PC-3 (cell line): ENCODE results near the gene CNTRL. TPM values are rescaled to one million over a fixed set of nuclear protein-coding genes. Genes with fewer than 3 reads are reported as not detected.

ENCODE experiments used
- ATAC-seq: fragments of 200-7000 bp; cut with Tn5 transposase; 2 replicates; pipeline ENCODE4 v1.9.1; 2020; ENCODE audit warnings: mild to moderate bottlenecking, moderate library complexity
- BruUV-seq: library from RNA; stranded (reverse); fragments of 400-500 nt; replicated peaks from 2 replicates; lab custom pipeline; 2021; lab: Mats Ljungman, UMichigan
- CTCF ChIA-PET: fragments of 300-600 bp; sonication (Branson Sonifier 250); formaldehyde crosslinking; loops from one replicate; lab custom pipeline; 2022; ENCODE audit warnings: antibody characterized with exemption; lab: Charles Lee
- POLR2A ChIA-PET: fragments of 300-600 bp; sonication (Branson Sonifier 250); formaldehyde crosslinking; loops from one replicate; lab custom pipeline; 2022; ENCODE audit warnings: antibody characterized with exemption; ENCODE audit not compliant: unreplicated experiment; lab: Charles Lee
- DNase-seq: peaks from one replicate; pipeline ENCODE4 v3.0.0-alpha.2; 2015
- H2AFZ ChIP-seq: fragments of 300-600 bp; sonication (generic); 2 replicates; pipeline ENCODE4 v1.6.0; 2016; ENCODE audit warnings: antibody characterized with exemption, low read length
- H3F3A ChIP-seq: fragments of 300-600 bp; sonication (generic); one replicate; pipeline ENCODE4 v1.6.0; 2017; ENCODE audit warnings: antibody characterized with exemption, low read length, control low read depth, mild to moderate bottlenecking; ENCODE audit not compliant: unreplicated experiment
- H3K27ac ChIP-seq: fragments of 300-600 bp; sonication (generic); 2 replicates; pipeline ENCODE4 v1.5.1; 2016; ENCODE audit warnings: mild to moderate bottlenecking, low read length
- H3K27me3 ChIP-seq: fragments of 300-600 bp; sonication (generic); 2 replicates; pipeline ENCODE4 v1.6.1; 2016; ENCODE audit warnings: low read length, mixed read lengths
- H3K36me3 ChIP-seq: fragments of 300-600 bp; sonication (generic); 2 replicates; pipeline ENCODE4 v1.6.1; 2016; ENCODE audit warnings: low read depth, mixed run types, low read length, mixed read lengths
- H3K4me1 ChIP-seq: fragments of 300-600 bp; sonication (generic); 2 replicates; pipeline ENCODE4 v1.5.1; 2016; ENCODE audit warnings: low read length; ENCODE audit not compliant: insufficient read depth
- H3K4me2 ChIP-seq: fragments of 300-600 bp; sonication (generic); 2 replicates; pipeline ENCODE4 v1.6.0; 2016; ENCODE audit warnings: low read length
- H3K4me3 ChIP-seq: fragments of 300-600 bp; sonication (generic); 2 replicates; pipeline ENCODE4 v1.5.1; 2016; ENCODE audit warnings: mild to moderate bottlenecking, low read length, mixed read lengths
- H3K79me2 ChIP-seq: fragments of 300-600 bp; sonication (generic); 2 replicates; pipeline ENCODE4 v1.6.1; 2017; ENCODE audit warnings: low read length, mixed read lengths
- H3K9ac ChIP-seq: fragments of 300-600 bp; sonication (generic); 2 replicates; pipeline ENCODE4 v1.6.0; 2016; ENCODE audit warnings: mild to moderate bottlenecking, low read length
- H3K9me2 ChIP-seq: fragments of 300-600 bp; sonication (generic); replicated peaks from 2 replicates; pipeline ENCODE4 v1.6.1; 2016; ENCODE audit warnings: mixed run types, low read length, mixed read lengths
- H3K9me3 ChIP-seq: fragments of 300-600 bp; sonication (generic); 2 replicates; pipeline ENCODE4 v1.6.1; 2016; ENCODE audit warnings: low read length, mixed read lengths
- H4K20me1 ChIP-seq: fragments of 300-600 bp; sonication (generic); 2 replicates; pipeline ENCODE4 v1.6.1; 2016; ENCODE audit warnings: low read length, mixed read lengths
- EZH2 ChIP-seq: fragments of 300-600 bp; sonication (generic); IDR thresholded peaks from one replicate; pipeline ENCODE4 v1.6.1; 2017; ENCODE audit warnings: antibody characterized with exemption, mild to moderate bottlenecking, low read length; ENCODE audit not compliant: unreplicated experiment
- EZH2phosphoT487 ChIP-seq: fragments of 300-600 bp; sonication (generic); IDR thresholded peaks from 2 replicates; pipeline ENCODE4 v1.6.1; 2018; ENCODE audit warnings: mild to moderate bottlenecking, antibody characterized with exemption, low read length, borderline replicate concordance
- intact Hi-C: fragments of 100-400 bp; cut with micrococcal nuclease; formaldehyde crosslinking; loops from 2 replicates; pipeline ENCODE4 v1.9.0; 2023
- total RNA-seq: library from RNA; depleted of rRNA; stranded (reverse); fragments of >200 nt; gene quantifications from 2 replicates; pipeline ENCODE4 v1.2.3, GENCODE V29; 2014
- TF ChIP-seq, protein P1 (sequence below): fragments of 300-600 bp; sonication (generic); conservative IDR thresholded peaks from 2 replicates; pipeline ENCODE4 v1.5.1; 2017; ENCODE audit warnings: antibody characterized with exemption, low read depth, mild to moderate bottlenecking, low read length

CNTRL gene
- total RNA-seq, 1 experiment from 2014 or later, result 6.0 TPM

DNA sequence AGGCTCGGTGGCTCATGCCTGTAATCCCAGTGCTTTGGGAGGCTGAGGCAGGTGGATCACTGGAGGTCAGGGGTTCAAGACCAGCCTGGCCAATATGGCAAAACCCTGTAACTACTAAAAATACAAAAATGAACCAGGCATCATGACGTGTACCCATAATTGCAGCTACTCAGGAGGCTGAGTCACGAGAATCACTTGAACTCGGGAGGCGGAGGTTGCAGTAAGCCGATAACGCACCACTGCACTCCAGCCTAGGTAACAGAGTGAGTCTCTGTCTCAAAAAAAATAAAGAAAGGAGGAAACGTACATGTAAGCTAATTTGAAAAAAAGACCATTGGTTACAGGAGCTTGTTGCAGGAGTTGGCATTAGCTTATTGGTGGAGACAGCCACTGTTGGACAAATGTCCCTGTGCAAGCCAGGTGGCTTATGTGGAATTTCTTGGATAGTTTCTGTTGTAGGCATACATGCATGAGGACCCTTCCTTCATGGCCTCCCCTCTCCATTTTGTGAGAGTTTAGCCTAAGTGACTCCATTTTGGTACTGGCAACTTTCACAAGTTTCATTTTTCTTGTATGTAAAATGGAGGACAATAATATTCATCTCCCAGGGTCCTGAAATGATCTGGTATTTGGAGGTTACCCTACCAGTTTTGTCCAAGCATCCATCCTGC lies 143.7 kb downstream of the CNTRL start:
- Histone ChIP-seq H2AFZ (no peak overlapping the region), H3K9me2 (no peaks in the 10 kb centered on the region), H3K4me1 (no peaks in the 10 kb centered on the region), H3K9ac (no peak overlapping the region), H3F3A (no peaks in the 10 kb centered on the region), H3K79me2 (no peaks in the 10 kb centered on the region), H3K9me3 (no peaks in the 10 kb centered on the region), H4K20me1 (no peaks in the 10 kb centered on the region), H3K36me3 (no peaks in the 10 kb centered on the region), H3K4me3 (no peak overlapping the region), H3K4me2 (no peak overlapping the region), H3K27ac (no peak overlapping the region), H3K27me3 (no peaks in the 10 kb centered on the region)
- ChIA-PET POLR2A (no interaction called here), CTCF (no interaction called here)
- intact Hi-C loops, result no loop called here
- DNase-seq, result no peak
- BruUV-seq, result no TSS peak
- ATAC-seq, result no peak
- TF ChIP-seq EZH2phosphoT487 (no peak), EZH2 (no peak)
- TF ChIP-seq, protein P1, sequence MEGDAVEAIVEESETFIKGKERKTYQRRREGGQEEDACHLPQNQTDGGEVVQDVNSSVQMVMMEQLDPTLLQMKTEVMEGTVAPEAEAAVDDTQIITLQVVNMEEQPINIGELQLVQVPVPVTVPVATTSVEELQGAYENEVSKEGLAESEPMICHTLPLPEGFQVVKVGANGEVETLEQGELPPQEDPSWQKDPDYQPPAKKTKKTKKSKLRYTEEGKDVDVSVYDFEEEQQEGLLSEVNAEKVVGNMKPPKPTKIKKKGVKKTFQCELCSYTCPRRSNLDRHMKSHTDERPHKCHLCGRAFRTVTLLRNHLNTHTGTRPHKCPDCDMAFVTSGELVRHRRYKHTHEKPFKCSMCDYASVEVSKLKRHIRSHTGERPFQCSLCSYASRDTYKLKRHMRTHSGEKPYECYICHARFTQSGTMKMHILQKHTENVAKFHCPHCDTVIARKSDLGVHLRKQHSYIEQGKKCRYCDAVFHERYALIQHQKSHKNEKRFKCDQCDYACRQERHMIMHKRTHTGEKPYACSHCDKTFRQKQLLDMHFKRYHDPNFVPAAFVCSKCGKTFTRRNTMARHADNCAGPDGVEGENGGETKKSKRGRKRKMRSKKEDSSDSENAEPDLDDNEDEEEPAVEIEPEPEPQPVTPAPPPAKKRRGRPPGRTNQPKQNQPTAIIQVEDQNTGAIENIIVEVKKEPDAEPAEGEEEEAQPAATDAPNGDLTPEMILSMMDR, result no peak

DNA sequence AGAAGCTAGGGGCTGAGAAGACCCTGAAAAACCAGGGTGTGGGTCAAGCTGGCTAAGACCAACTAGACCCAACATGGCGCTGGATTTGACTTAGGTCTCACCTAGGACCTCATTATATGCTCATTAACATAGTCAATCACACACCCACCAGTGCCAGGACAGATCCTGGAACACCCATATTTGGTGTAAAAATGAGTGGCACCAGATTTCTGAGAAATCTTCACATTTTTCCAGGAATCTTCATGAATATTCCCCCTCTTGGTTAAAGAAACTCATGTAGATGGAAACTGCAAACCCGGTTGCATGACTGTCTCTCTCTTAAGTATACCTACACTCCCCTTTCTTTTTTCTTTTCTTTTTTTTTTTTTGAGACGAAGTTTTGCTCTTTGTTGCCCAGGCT lies 144.8 kb downstream of the CNTRL start:
- Histone ChIP-seq H3K4me2 (no peak overlapping the region), H3K27ac (no peak overlapping the region), H2AFZ (no peak overlapping the region), H3K9me3 (no peaks in the 10 kb centered on the region), H3K9ac (no peak overlapping the region), H3K4me3 (no peak overlapping the region), H3F3A (no peaks in the 10 kb centered on the region), H4K20me1 (no peaks in the 10 kb centered on the region), H3K9me2 (no peaks in the 10 kb centered on the region), H3K4me1 (no peaks in the 10 kb centered on the region), H3K79me2 (no peaks in the 10 kb centered on the region), H3K36me3 (no peaks in the 10 kb centered on the region), H3K27me3 (no peaks in the 10 kb centered on the region)
- DNase-seq (no peak), ATAC-seq (no peak)
- no TSS peak for BruUV-seq
- TF ChIP-seq EZH2 (no peak), EZH2phosphoT487 (no peak)
- TF ChIP-seq, protein P1, result no peak
- CTCF ChIA-PET, result no interaction called here
- intact Hi-C loops, result no loop called here
- POLR2A ChIA-PET, result no interaction called here

DNA sequence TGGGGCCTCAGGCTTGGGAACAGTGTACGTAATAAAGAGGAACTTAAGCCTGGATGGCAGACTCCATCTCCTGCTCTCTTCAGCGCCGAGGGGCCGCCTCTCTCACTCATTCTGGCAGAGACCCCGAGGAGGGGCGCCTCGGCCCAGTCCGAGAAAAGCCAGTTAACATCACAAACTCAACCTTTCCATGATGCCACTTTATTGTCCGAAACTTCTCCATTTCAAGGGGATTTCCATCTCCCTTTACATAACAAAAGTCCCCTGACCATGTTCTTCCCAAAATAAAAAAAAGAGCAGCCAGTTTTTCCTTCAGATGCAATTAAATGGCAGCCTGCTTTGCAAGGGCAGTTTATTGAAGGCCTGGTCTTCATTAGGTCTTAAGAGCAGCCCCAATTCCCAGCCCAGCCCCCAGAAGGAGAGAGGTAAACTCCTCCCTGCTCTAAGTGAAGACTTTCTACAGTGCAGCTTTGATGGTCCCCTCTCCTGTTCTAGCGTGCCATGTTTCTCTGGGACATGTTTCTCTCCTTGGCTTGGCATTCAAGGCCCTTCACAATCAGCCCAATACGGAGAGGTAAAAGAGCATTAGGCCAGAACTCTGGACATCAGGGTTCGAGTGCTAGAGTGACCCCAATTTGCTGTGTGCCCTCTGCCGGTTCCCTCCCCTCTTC lies 146.4 kb downstream of the CNTRL start:
- H3K9ac ChIP-seq, result no peak overlapping the region
- no peaks in the 10 kb centered on the region for H3K9me3 ChIP-seq
- DNase-seq (no peak), ATAC-seq (no peak)
- no peaks in the 10 kb centered on the region for H3K9me2 ChIP-seq
- no peaks in the 10 kb centered on the region for H3K27me3 ChIP-seq
- no peaks in the 10 kb centered on the region for H3K79me2 ChIP-seq
- CTCF ChIA-PET, result no interaction called here
- no peaks in the 10 kb centered on the region for H3K36me3 ChIP-seq
- intact Hi-C loops, result loop anchor here (5.0 kb wide), 1 partner anchor 46 kb away; the partner anchor contains the start of gene GSN
- H3F3A ChIP-seq, result no peaks in the 10 kb centered on the region
- no peaks in the 10 kb centered on the region for H4K20me1 ChIP-seq
- POLR2A ChIA-PET, result no interaction called here
- TF ChIP-seq, protein P1, result no peak
- no peak for TF ChIP-seq EZH2
- no peak for TF ChIP-seq EZH2phosphoT487
- no peak overlapping the region for H3K4me3 ChIP-seq
- H3K4me2 ChIP-seq, result no peak overlapping the region
- no TSS peak for BruUV-seq
- no peak overlapping the region for H2AFZ ChIP-seq
- peaks cover 3% of the 10 kb centered on the region; the same call in 1 of the 2 replicates for H3K4me1 ChIP-seq
- H3K27ac ChIP-seq, result no peak overlapping the region
